Measurements from ENCODE around the gene CCDC194. TPM values are rescaled to one million over a fixed set of nuclear protein-coding genes. Genes with fewer than 3 reads are reported as not detected.

CCDC194 gene
- total RNA-seq, 4 donors from 2014 or later, result not detected

DNA sequence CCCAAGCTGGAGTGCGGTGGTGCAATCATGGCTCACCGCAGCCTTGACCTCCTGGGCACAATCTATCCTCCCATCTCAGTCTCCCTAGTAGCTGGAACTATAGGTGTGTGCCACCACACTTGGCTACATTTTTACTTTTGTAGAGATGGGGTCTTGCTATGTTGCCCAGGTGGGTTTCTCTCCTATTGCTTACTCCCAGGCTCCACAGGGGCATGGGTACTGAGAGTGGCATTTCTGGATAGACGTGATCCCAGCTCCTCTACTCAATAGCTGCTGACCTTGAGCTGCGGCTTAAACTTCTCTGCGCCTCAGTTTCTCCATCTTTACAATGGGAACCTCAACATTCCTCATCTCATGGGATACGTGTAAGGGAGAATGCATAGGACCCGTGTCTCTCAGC lies 37.4 kb upstream of the CCDC194 start:
- DNase-seq (ENCODE audit: low spot score in 2 of 2), result no peak
- H3K4me3 ChIP-seq (ENCODE audit: low read depth, poor library complexity, severe bottlenecking), result no peak overlapping the region
- intact Hi-C loops (cut with DNase I; ENCODE audit: low total_unique reads), result no loop called here
- TF ChIP-seq, protein P1, sequence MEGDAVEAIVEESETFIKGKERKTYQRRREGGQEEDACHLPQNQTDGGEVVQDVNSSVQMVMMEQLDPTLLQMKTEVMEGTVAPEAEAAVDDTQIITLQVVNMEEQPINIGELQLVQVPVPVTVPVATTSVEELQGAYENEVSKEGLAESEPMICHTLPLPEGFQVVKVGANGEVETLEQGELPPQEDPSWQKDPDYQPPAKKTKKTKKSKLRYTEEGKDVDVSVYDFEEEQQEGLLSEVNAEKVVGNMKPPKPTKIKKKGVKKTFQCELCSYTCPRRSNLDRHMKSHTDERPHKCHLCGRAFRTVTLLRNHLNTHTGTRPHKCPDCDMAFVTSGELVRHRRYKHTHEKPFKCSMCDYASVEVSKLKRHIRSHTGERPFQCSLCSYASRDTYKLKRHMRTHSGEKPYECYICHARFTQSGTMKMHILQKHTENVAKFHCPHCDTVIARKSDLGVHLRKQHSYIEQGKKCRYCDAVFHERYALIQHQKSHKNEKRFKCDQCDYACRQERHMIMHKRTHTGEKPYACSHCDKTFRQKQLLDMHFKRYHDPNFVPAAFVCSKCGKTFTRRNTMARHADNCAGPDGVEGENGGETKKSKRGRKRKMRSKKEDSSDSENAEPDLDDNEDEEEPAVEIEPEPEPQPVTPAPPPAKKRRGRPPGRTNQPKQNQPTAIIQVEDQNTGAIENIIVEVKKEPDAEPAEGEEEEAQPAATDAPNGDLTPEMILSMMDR (IDR thresholded peaks at IDR 0.05), result no peak
- TF ChIP-seq POLR2A (IDR thresholded peaks at IDR 0.05), result no peak
- 90 to 95% methylated on average over 7 of the region's 7 CpGs for WGBS, 2 donors

DNA sequence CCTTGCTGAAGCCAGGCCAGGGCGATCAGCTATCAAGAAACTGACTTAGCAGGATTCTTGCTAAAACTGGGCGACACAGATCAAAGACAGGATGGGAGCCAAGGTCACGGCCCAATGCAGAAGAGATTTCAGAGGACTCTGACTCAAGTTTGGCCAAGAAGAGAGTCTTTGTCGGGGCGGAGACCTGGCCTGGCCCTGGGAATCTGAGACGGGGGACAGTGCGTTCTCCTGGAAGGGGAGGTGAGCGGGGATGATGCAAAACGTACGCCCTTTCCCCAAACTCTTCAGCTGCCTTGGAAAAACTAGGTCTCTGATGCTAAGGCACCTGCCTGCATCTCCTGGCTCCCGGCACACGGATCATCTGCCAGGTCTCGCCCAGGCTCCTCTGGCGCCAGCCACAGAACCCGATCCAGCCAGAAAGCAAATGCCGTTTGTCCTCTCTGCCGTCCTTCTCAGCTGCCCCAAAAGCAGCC lies 35.7 kb upstream of the CCDC194 start:
- 24 to 43% methylated on average over 17 of the region's 17 CpGs for WGBS, 2 donors
- intact Hi-C loops (cut with DNase I; ENCODE audit: low total_unique reads), result no loop called here
- TF ChIP-seq, protein P1 (IDR thresholded peaks at IDR 0.05), result no peak
- no peak for TF ChIP-seq POLR2A (IDR thresholded peaks at IDR 0.05)
- no peak for DNase-seq (ENCODE audit: low spot score in 2 of 2)
- no peak overlapping the region for H3K4me3 ChIP-seq (ENCODE audit: low read depth, poor library complexity, severe bottlenecking)

DNA sequence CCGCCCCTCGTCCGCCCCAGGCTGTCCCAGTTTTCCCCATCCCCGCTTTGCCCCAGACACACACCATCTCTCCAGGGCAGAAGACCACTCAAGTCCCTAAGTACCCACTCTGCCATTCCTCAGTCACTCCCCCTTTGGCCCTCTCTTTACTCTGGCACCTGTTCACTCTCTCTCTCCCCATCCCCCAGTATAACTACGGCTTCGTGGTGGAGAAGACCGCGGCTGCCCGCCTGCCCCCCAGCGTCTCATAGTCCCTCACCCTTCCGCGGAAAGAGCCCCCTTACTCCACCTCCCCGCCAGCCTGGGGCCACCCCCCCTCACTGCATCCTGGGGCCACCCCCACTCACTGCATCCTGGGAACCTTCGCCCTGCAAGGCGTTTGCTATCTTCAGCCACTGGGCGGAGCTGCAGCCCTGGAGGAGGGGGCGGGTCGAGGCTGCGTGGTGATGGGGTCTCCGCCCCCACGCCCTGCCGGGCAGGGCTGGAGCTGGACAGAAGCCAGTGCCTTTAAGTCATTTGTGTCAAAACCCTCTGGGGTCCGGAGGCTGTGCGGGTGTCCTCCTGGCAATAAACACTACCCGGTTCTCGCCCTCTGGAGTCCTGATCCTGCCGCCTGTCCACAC lies 30.9 kb upstream of the CCDC194 start:
- WGBS, 2 donors, result 39 to 42% methylated on average over 25 to 27 of the region's 27 CpGs
- intact Hi-C loops (cut with DNase I; ENCODE audit: low total_unique reads), result no loop called here
- H3K4me3 ChIP-seq (ENCODE audit: low read depth, poor library complexity, severe bottlenecking), result no peak overlapping the region
- no peak for DNase-seq (ENCODE audit: low spot score in 2 of 2)
- TF ChIP-seq, protein P1 (IDR thresholded peaks at IDR 0.05), result no peak
- TF ChIP-seq POLR2A (IDR thresholded peaks at IDR 0.05), result no peak

DNA sequence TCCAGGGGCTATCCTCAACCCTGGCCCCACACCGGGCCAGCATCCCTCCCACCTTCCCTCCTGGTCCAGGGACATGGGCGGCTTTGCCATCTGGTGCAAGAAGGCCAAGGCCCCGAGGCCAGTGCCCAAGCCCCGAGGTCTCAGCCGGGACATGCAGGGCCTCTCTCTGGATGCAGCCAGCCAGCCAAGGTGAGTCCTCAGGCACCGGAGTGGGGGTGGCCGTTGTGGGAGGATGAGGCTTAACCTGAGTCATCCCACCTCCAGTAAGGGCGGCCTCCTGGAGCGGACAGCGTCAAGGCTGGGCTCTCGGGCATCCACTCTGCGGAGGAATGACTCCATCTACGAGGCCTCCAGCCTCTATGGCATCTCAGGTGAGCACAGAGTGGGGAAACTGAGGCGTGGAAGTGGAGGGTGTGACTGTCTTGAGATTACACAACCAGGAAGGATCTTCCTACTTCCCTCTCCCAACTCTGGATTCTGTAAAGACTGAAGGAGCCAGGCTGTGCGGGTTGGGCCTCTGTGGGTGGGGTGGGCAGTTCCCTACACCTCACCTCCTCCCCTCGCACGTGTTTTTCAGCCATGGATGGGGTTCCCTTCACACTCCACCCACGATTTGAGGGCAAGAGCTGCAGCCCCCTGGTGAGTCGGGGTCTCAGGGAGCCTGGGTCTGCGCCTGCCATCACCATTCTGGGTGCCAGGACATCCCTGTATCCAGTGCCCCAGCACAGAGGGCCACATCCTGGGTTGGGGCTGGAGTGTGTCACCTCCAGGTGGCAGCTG lies 29.6 kb upstream of the CCDC194 start:
- TF ChIP-seq POLR2A (IDR thresholded peaks at IDR 0.05), result no peak
- TF ChIP-seq, protein P1 (IDR thresholded peaks at IDR 0.05), result no peak
- intact Hi-C loops (cut with DNase I; ENCODE audit: low total_unique reads), result no loop called here
- no peak overlapping the region for H3K4me3 ChIP-seq (ENCODE audit: low read depth, poor library complexity, severe bottlenecking)
- 87 to 92% methylated on average over 17 to 20 of the region's 20 CpGs for WGBS, 2 donors
- DNase-seq (ENCODE audit: low spot score in 2 of 2), result no peak

DNA sequence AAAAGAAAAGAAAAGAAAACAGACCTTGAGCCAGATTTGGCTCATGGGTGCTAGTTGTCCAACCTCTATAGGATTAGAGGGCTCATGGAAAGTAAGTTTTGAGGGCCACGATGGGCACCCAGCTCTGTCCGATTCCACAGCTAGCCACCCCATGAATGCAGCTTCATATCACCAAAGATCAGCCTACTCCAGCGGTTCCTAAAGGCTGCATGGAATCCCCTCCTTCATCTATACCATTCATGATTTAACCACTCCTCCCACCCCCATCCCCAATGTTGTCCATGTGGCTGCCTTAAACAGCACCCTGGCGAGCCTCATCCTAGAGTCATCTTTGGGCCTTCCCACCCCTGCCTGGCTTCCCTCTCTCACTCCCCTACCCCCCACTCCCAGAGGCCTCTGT lies 27.9 kb upstream of the CCDC194 start:
- WGBS, 2 donors, result 93 to 99% methylated on average over 4 of the region's 4 CpGs
- intact Hi-C loops (cut with DNase I; ENCODE audit: low total_unique reads), result no loop called here
- TF ChIP-seq, protein P1 (IDR thresholded peaks at IDR 0.05), result no peak
- TF ChIP-seq POLR2A (IDR thresholded peaks at IDR 0.05), result no peak

More for the DNA sequence above, 27.9 kb upstream of the CCDC194 start:
- DNase-seq (ENCODE audit: low spot score in 2 of 2), result no peak
- H3K4me3 ChIP-seq (ENCODE audit: low read depth, poor library complexity, severe bottlenecking), result no peak overlapping the region

Data from lower leg skin (tissue), 4 donors.